Neural cell (in vitro differentiated cells): ENCODE data around the gene ACVR1. TPM values are rescaled to one million over a fixed set of nuclear protein-coding genes. Genes with fewer than 3 reads are reported as not detected.

ENCODE experiments used
- H2AFZ ChIP-seq: fragments of 200-600, 300-800 bp; sonication (generic), shearing (Covaris generic); 2 replicates; pipeline ENCODE4 v1.6.0; 2014; ENCODE audit warnings: low read depth, mild to moderate bottlenecking, antibody characterized with exemption, low read length, moderate library complexity
- H3F3A ChIP-seq: fragments of 200-600 bp; shearing (Covaris generic); 2 replicates; pipeline ENCODE4 v1.6.1; 2016; ENCODE audit warnings: mild to moderate bottlenecking, moderate library complexity, mixed read lengths, antibody characterized with exemption, low read length; ENCODE audit not compliant: insufficient read depth, poor library complexity, severe bottlenecking
- H3K27ac ChIP-seq: fragments of 200-600, 300-800 bp; sonication (generic), shearing (Covaris generic); 2 replicates; pipeline ENCODE4 v1.5.1; 2014; ENCODE audit warnings: mild to moderate bottlenecking, low read length, moderate library complexity
- H3K27me3 ChIP-seq: fragments of 300-800, 200-600 bp; sonication (generic), shearing (Covaris generic); 2 replicates; pipeline ENCODE4 v1.6.0; 2014; ENCODE audit warnings: mild to moderate bottlenecking, low read depth, low read length, moderate library complexity; ENCODE audit not compliant: insufficient read depth
- H3K36me3 ChIP-seq: fragments of 300-800, 200-600 bp; sonication (generic), shearing (Covaris generic); 2 replicates; pipeline ENCODE4 v1.5.1; 2014; ENCODE audit warnings: mild to moderate bottlenecking, antibody characterized with exemption, low read length, moderate library complexity; ENCODE audit not compliant: insufficient read depth
- H3K4me2 ChIP-seq: fragments of 300-800, 200-600 bp; sonication (generic), shearing (Covaris generic); 2 replicates; pipeline ENCODE4 v1.6.0; 2014; ENCODE audit warnings: mild to moderate bottlenecking, low read length
- H3K4me3 ChIP-seq: fragments of 300-800, 200-600 bp; sonication (generic), shearing (Covaris generic); 2 replicates; pipeline ENCODE4 v1.5.1; 2014; ENCODE audit warnings: mild to moderate bottlenecking, low read length, moderate library complexity
- H3K79me2 ChIP-seq: fragments of 200-600 bp; shearing (Covaris generic); replicated peaks from 2 replicates; pipeline ENCODE4 v1.6.0; 2014; ENCODE audit warnings: mild to moderate bottlenecking, low read length, moderate library complexity; ENCODE audit not compliant: insufficient read depth
- H3K9ac ChIP-seq: fragments of 300-800, 200-600 bp; sonication (generic), shearing (Covaris generic); 2 replicates; pipeline ENCODE4 v1.6.1; 2016; ENCODE audit warnings: mild to moderate bottlenecking, low read length, mixed read lengths
- H3K9me2 ChIP-seq: fragments of 200-600 bp; shearing (Covaris generic); 2 replicates; pipeline ENCODE4 v1.6.1; 2016; ENCODE audit warnings: mild to moderate bottlenecking, low read length, mixed read lengths; ENCODE audit not compliant: insufficient read depth
- H3K9me3 ChIP-seq: fragments of 200-600, 300-800 bp; sonication (generic), shearing (Covaris generic); 2 replicates; pipeline ENCODE4 v1.6.1; 2016; ENCODE audit warnings: mild to moderate bottlenecking, mixed run types, low read length, moderate library complexity, mixed read lengths
- H4K20me1 ChIP-seq: fragments of 200-600 bp; shearing (Covaris generic); 2 replicates; pipeline ENCODE4 v1.6.1; 2016; ENCODE audit warnings: mild to moderate bottlenecking, mixed run types; ENCODE audit not compliant: insufficient read depth
- EP300 ChIP-seq: fragments of 450-650 bp; conservative IDR thresholded peaks from 2 replicates; pipeline ENCODE4 v1.6.1; 2014; ENCODE audit warnings: antibody characterized with exemption, mild to moderate bottlenecking, moderate library complexity; ENCODE audit not compliant: poor library complexity, severe bottlenecking
- EZH2 ChIP-seq: fragments of 200-600, 300-800 bp; shearing (Covaris generic), sonication (generic); IDR thresholded peaks from 2 replicates; pipeline ENCODE4 v1.6.1; 2014; ENCODE audit warnings: antibody characterized with exemption, low read length, borderline replicate concordance, mild to moderate bottlenecking; ENCODE audit not compliant: insufficient read depth, poor library complexity, severe bottlenecking
- MXI1 ChIP-seq: fragments of 450-650 bp; conservative IDR thresholded peaks from 2 replicates; pipeline ENCODE4 v1.6.1; 2014; ENCODE audit warnings: antibody characterized with exemption, mild to moderate bottlenecking; ENCODE audit not compliant: poor library complexity, severe bottlenecking
- POLR2AphosphoS5 ChIP-seq: IDR thresholded peaks from 2 replicates; pipeline ENCODE4 v1.6.1; 2012
- RAD21 ChIP-seq: fragments of 450-650 bp; conservative IDR thresholded peaks from 2 replicates; pipeline ENCODE4 v1.6.1; 2014; ENCODE audit warnings: antibody characterized with exemption, mild to moderate bottlenecking, moderate library complexity
- SMC3 ChIP-seq: fragments of 450-650 bp; conservative IDR thresholded peaks from 2 replicates; pipeline ENCODE4 v1.6.1; 2014; ENCODE audit warnings: antibody characterized with exemption, mild to moderate bottlenecking, moderate library complexity; ENCODE audit not compliant: poor library complexity
- TAF1 ChIP-seq: IDR thresholded peaks from 2 replicates; pipeline ENCODE4 v1.6.1; 2012; ENCODE audit warnings: low read depth
- polyA plus RNA-seq: library from polyadenylated mRNA; depleted of rRNA; stranded (reverse); fragments of >200 nt; gene quantifications from 2 replicates; pipeline ENCODE4 v1.2.3, GENCODE V29; 2014
- TF ChIP-seq, protein P1 (sequence below): fragments of 450-650 bp; IDR thresholded peaks from 2 replicates; pipeline ENCODE4 v1.5.1; 2014; ENCODE audit warnings: antibody characterized with exemption, mild to moderate bottlenecking, moderate library complexity; ENCODE audit not compliant: poor library complexity, severe bottlenecking
- TF ChIP-seq, protein P2 (sequence below): IDR thresholded peaks from 2 replicates; pipeline ENCODE4 v1.6.1; 2012; ENCODE audit warnings: borderline replicate concordance

Gene ACVR1
- polyA plus RNA-seq, 1 donor from 2014 or later = 4.0 TPM

DNA sequence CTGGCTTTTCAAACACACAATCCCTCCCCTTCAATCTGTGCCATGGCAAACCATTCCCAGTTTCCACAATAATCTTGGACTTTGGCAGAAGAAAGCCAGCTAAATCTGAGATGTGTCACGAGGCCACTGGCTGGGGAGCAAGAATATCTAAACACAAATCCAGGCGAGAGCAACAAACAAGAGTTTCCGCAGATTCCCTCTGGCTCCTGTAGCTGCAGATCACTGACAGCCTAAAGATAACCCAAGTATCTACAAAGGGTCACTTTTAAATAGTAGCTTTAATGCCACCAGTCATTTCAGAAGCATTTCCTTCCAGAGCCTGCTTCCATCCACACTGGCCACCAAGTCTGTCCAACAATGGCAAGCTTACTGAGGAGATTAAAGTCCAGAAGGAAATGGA is 86.9 kb downstream of the ACVR1 start:
- no peak for TF ChIP-seq MXI1
- TF ChIP-seq, protein P1, sequence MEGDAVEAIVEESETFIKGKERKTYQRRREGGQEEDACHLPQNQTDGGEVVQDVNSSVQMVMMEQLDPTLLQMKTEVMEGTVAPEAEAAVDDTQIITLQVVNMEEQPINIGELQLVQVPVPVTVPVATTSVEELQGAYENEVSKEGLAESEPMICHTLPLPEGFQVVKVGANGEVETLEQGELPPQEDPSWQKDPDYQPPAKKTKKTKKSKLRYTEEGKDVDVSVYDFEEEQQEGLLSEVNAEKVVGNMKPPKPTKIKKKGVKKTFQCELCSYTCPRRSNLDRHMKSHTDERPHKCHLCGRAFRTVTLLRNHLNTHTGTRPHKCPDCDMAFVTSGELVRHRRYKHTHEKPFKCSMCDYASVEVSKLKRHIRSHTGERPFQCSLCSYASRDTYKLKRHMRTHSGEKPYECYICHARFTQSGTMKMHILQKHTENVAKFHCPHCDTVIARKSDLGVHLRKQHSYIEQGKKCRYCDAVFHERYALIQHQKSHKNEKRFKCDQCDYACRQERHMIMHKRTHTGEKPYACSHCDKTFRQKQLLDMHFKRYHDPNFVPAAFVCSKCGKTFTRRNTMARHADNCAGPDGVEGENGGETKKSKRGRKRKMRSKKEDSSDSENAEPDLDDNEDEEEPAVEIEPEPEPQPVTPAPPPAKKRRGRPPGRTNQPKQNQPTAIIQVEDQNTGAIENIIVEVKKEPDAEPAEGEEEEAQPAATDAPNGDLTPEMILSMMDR = no peak
- TF ChIP-seq, protein P2, sequence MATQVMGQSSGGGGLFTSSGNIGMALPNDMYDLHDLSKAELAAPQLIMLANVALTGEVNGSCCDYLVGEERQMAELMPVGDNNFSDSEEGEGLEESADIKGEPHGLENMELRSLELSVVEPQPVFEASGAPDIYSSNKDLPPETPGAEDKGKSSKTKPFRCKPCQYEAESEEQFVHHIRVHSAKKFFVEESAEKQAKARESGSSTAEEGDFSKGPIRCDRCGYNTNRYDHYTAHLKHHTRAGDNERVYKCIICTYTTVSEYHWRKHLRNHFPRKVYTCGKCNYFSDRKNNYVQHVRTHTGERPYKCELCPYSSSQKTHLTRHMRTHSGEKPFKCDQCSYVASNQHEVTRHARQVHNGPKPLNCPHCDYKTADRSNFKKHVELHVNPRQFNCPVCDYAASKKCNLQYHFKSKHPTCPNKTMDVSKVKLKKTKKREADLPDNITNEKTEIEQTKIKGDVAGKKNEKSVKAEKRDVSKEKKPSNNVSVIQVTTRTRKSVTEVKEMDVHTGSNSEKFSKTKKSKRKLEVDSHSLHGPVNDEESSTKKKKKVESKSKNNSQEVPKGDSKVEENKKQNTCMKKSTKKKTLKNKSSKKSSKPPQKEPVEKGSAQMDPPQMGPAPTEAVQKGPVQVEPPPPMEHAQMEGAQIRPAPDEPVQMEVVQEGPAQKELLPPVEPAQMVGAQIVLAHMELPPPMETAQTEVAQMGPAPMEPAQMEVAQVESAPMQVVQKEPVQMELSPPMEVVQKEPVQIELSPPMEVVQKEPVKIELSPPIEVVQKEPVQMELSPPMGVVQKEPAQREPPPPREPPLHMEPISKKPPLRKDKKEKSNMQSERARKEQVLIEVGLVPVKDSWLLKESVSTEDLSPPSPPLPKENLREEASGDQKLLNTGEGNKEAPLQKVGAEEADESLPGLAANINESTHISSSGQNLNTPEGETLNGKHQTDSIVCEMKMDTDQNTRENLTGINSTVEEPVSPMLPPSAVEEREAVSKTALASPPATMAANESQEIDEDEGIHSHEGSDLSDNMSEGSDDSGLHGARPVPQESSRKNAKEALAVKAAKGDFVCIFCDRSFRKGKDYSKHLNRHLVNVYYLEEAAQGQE = no peak
- TF ChIP-seq TAF1 = no peak
- no peak for TF ChIP-seq POLR2AphosphoS5
- TF ChIP-seq EZH2 = no peak
- TF ChIP-seq SMC3 = no peak
- no peak for TF ChIP-seq RAD21
- TF ChIP-seq EP300 = no peak
- Histone ChIP-seq H3K4me3 (no peak overlapping the region), H3K27ac (no peak overlapping the region), H3K36me3 (no peaks in the 10 kb centered on the region), H3K79me2 (no peaks in the 10 kb centered on the region), H4K20me1 (no peaks in the 10 kb centered on the region), H3F3A (no peaks in the 10 kb centered on the region), H3K9me3 (no peaks in the 10 kb centered on the region), H3K9ac (no peak overlapping the region), H2AFZ (no peak overlapping the region), H3K9me2 (no peaks in the 10 kb centered on the region), H3K27me3 (no peaks in the 10 kb centered on the region), H3K4me2 (no peak overlapping the region)

DNA sequence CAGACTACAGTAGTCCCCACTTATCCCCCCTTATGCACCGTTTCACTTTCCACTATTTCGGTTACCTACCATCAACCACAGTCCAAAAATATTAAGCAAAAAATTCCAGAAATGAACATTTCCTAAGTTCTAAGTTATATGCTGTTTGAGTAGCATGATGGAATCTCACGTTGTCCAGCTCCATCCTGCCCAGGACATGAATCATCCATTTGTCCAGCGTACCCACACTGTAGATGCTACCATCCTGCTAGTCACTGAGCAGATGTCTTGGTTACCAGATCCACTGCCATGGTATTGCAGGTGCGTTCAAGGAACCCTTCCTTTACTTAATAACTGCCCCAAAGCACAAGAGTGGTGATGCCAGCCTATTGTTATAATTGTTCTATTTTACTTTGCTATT is 87.9 kb downstream of the ACVR1 start:
- Histone ChIP-seq H4K20me1 (no peaks in the 10 kb centered on the region), H2AFZ (no peak overlapping the region)

More for the DNA sequence above, 87.9 kb downstream of the ACVR1 start:
- no peaks in the 10 kb centered on the region for H3K36me3 ChIP-seq
- H3K27me3 ChIP-seq = no peaks in the 10 kb centered on the region
- H3K9me2 ChIP-seq = no peaks in the 10 kb centered on the region
- no peak overlapping the region for H3K4me2 ChIP-seq
- no peaks in the 10 kb centered on the region for H3K79me2 ChIP-seq
- no peak overlapping the region for H3K4me3 ChIP-seq
- H3K27ac ChIP-seq = no peak overlapping the region
- H3K9ac ChIP-seq = no peak overlapping the region
- TF ChIP-seq, protein P2 = no peak
- TF ChIP-seq RAD21 (no peak), EZH2 (no peak), SMC3 (no peak), EP300 (no peak), MXI1 (no peak), TAF1 (no peak), POLR2AphosphoS5 (no peak)
- TF ChIP-seq, protein P1 = no peak
- H3K9me3 ChIP-seq = no peaks in the 10 kb centered on the region
- no peaks in the 10 kb centered on the region for H3F3A ChIP-seq
